Hematopoietic multipotent progenitor cell (in vitro differentiated cells): ENCODE data around the gene THAP6. TPM values are rescaled to one million over a fixed set of nuclear protein-coding genes. Genes with fewer than 3 reads are reported as not detected.
A peak's percentile ranks its signal among the peaks of the same experiment; 100 is the strongest.
"Not testable (repeated sequence)": the region's sequence is repeated elsewhere in the genome, so short reads cannot be mapped to it uniquely, and the experiment has no call there.

Experiments used
- DNase-seq, 3 donors: peaks; one replicate each; pipeline ENCODE4 v3.0.0-alpha.2; 2011 to 2015; ENCODE audit warnings: low read depth in 2 of 3, low spot score in 2 of 3
- total RNA-seq: library from RNA; depleted of rRNA; stranded (reverse); fragments of >200 nt; gene quantifications from one replicate; pipeline ENCODE4 v1.2.3, GENCODE V29; 2012

THAP6 gene, protein sequence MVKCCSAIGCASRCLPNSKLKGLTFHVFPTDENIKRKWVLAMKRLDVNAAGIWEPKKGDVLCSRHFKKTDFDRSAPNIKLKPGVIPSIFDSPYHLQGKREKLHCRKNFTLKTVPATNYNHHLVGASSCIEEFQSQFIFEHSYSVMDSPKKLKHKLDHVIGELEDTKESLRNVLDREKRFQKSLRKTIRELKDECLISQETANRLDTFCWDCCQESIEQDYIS
- total RNA-seq, result 7.3 TPM

DNA sequence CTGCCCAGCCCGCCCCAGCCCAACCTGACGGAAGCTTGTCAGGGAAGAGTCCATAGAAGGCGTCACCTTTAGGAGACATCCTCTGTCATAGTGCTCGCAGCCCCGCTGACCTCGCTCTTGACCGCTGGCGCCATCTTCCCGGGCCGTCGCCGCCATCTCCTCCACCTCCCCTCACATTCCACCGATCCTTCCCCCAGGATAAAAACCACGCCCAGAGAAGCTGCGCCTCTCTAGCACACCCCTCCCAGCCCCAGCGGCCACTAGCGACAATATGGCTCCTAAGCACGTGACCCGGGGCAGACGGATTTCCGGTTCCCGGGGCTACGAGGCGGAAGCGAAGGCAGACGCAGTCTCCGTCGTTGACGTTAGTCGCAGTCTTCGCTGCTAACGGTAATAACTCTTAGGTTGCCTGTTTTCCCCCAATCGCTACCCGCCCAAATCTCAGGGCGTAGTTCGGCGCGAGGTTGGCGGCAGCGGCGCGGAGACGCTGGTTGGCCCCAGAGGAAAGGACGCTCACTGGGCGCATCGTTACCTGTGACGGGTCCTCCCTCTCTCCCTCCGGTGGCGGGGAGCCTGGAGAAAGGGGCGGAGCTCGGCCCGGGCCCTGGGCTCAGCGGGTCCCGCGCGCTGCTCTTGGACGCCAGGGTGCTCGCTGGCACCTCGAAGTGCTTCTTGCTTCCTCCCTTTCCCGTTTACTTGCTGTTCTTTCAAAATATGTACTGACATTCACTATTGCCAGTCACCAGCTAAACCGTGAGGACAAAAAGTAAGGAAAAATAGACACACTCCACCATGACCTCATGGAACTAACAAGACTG, at the start of gene THAP6, which contains the start of gene RCHY1:
THAP6 (plus strand) TSS at position 343 of the 818 bp plus-strand sequence. CDS start 980 bp downstream, outside the sequence.
RCHY1 (minus strand) TSS at position 273 of the 818 bp plus-strand sequence; CDS start at position 156, 117 bp downstream.
- peak; percentile 87 to 96 (median 93) for DNase-seq

DNA sequence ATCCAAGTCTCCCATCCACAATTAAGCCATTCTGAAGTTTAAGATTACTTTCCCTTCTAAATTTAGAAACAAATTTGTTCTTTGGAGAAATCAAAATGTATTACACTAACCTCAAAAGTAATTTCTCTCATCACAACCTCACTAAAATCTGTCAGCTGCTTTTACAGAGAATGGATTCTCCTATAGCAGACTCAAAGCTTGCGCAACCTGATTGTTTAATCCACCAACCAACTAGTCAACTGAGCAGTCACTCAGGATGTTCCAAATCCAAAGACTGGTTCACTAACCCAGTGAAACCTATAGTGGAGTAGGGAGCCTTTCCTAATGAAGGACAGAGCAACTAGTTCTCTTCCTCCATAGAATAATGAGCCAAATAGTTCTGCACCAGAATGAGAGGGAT, 44.4 kb upstream of the THAP6 start:
- no peak for DNase-seq

DNA sequence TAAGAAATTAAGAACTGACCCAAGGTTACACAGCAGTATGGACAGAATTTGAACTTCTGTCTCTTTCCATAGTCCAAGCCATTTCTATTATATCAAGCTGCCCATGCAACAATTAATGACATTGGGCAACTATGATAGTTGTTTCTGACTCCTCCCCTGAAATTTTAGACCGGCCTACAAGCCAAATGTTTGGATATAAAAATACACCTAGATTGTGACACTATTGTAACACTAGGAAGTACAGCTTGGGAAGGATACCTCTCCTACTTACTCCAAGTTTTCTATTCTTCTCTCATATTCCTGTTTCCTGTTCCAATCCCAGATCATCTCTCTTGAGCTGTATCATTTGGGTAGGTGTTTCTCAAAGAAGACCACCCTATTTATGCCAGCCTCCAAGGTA, 43.5 kb upstream of the THAP6 start:
- no peak for DNase-seq

DNA sequence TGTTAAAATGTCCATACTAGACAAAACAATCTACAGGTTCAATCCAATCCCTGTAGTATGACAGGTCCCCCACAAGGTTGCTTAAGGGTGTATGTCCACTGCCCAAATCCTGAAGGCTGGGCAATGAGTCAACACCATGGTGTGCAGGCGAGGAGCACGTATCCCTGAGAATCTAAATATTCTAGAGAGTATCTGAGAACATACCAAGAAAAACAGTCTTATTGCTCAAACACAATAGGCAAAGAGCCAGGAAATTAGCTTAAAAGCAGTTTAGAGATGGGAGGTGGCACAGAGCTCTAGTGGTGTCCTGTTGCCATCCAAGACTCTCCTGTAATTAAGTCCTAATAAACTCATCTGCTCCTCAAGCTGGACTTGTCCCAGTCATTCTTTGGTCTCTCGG, 37.1 kb upstream of the THAP6 start:
- DNase-seq, result no peak

DNA sequence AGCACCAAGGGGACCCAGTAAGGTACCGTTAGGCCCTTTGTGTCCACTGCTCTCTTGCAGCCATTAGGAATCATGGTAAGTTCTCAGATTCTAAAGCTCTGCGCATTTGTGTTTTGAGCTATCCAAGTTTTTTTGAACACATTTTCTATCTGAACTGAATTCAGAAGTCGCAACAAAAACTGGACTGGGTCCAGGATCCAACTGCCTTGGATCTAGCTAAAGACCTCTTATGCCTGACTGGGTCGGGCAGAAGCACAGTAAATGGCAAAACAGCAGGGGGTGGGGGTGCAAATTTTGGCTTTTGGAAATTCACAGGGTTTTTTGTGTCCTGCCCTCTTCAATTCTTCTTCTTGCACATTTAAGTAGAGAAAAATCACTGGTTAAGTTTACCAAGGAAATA, 30.1 kb upstream of the THAP6 start:
- no peak for DNase-seq

DNA sequence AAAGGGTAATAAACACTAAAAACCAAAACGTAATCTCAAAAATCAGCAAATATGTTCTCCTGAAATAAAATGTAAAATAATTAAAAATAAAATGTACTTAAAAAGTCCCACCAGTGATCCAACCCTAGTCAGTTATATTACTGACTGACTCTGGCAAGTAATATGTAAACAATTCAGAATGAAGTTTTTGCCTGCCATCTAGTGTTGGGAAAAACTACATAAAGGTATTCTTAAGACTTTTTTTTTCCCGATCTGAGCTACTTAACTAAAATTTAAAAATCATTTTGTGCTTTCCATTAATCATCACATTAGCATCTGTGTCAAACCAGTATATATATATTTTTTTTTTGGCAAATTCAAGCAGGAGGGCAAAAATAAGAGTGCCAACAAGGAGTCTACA, 24.1 kb upstream of the THAP6 start:
- DNase-seq, result peak in 1 of 3 donors; percentile 33

DNA sequence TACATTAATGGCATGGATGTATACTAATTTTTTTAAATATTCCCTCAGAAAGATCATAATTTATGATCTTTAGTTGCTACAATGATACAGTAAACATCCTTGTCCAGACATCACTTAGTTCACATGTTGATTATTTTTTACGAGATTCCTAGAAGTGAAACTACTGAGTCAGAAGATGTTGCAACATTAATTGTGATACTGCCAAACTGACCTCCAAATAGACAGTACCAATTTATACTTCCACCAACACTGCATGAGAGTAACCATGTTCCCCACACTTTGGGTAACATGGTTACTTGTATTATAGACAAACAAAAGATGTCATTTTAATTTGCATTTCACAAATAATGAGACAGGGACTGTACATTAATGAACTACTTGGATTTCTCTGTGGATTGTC, 19.7 kb upstream of the THAP6 start:
- DNase-seq, result no peak

DNA sequence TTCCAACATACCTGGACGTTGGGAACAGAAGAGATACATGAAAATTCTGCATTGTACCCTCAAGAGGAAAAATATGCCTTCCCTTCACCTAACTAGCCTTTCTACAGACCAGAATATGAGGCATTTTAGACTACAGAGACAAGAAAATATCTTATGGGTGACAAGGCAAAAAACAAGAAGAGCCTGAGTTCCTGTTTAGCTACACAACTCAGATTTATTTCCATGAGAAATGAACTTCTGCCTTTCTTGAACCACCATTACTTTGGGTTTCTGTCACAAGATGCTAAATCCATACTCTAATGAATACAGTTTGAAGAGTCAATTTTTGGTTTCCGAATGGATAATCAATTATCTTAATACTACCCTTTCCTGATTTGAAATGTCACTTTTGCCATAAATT, 18.8 kb upstream of the THAP6 start:
- peak in 1 of 3 donors; percentile 18 for DNase-seq

DNA sequence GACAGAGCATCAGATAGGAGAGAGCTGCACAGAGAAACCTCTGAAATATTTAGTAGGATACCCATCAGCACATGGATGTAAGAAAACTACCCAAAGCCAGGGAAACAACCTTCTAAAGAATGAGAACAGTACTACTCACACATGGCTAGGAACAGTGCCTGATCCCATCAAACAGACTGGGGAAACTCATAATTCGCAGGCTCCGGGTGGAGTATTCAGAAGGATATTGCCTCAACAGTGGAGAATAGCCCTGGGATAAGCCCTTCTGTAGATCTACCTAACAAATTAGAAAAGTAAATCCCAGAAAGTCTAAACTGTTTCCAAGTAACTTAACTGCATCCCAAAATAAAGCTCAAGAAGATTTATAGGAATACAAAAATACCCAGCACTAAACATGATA, 17.9 kb upstream of the THAP6 start:
- DNase-seq, result no peak

DNA sequence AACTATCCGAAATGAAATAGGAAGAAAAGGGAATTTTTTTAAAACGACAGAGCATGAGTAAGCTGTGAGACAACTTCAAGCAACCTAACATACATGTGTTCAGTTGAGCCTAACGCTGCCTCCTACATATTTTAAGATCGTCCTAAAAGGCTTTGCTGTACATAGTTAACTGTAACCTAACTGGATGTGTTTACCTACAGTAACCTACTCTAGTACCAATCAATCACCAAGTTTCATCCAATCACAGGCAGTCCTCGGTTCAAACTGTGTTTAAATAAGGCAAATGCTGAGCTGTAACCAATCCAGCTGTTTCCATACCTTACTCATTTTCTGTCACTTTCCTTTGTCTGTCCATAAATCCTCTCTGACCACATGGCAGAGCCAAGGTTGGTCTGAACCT, 17.1 kb upstream of the THAP6 start:
- DNase-seq, result no peak

DNA sequence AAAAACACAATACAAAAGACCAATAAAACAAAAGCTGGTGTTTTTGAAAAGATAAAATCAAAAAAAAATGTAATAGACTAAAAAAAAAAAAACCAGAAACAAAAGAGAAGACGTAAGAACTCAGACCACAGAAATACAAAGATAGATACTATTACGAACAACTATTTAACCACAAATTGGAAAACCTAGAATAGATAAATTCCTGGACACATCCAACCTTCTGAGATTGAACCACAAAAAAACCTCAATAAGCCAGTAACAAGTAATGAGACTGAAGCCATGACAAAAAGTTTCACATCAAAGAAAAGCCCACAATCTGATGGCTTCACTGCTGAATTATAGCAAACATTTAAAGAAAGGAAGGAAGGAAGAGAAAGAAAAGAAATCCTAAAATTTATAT, 16.2 kb upstream of the THAP6 start:
- no peak for DNase-seq

DNA sequence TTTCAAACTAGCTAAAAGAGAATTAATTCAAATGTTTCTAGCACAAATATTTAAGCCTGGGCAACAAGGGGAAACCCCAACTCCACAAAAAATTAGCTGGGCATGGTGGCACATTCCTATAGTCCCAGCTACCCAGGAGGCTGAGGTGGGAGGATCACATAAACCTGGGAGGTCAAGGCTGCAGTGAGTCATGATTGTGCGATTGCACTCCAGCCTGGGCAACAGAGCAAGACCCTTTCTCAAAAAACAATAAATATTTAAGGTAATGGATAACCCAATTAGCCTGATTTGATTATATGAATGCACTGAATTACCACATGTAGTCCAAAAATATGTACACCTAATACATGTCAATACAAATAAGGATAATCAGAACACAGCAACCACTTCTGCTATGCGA, 14.4 kb upstream of the THAP6 start:
- DNase-seq, result no peak

DNA sequence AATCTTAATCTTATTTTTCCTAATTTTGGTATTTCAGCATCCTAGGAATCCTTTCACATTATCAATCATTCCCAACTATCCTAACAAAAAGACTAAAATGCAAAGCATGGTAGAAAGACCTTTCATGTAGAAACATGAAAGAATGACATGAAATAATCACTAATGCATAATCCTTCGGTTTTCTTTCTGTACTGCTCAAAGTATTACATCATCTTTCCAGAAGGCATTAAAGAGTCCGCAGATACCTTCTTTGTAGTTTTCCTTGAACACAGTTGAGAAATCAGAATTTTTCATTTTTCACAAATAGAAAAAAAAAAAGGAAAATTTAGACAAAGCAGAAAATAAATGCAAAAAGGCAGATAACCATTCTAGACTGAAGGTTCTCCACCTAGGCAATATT, 11.6 kb upstream of the THAP6 start:
- DNase-seq, result no peak

DNA sequence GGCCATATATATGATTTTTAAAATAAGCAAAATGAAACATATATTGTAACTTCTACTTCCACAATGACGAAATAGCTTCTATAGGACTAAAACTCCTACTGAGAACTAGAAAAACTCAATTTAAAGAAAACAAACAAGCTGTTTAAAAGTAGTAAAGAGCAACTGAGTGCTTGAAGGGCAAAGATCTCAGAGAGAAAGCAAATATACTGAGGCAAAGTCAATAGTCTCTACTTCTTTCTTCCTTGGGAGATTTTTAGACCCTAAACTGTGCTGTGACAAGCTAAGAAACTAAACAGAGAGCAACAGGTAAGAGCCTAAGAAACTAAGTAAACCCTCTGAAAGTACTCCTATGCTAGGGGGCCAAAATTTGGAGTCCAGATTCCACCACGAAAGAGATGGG, 8.6 kb upstream of the THAP6 start:
- no peak for DNase-seq

DNA sequence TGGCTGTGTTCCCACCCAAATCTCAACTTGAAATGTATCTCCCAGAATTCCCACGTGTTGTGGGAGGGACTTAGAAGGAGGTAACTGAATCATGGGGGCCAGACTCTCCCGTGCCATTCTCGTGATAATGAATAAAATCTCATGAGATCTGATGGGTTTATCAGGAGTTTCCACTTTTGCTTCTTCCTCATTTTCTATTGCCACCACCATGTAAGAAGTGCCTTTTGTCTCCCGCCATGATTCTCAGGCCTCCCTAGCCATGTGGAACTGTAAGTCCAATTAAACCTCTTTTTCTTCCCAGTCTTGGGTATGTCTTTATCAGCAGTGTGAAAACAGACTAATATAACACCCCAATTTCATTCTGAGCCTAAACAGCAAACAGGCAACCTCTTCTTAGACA, 4.7 kb upstream of the THAP6 start:
- DNase-seq, result not testable (repeated sequence)

DNA sequence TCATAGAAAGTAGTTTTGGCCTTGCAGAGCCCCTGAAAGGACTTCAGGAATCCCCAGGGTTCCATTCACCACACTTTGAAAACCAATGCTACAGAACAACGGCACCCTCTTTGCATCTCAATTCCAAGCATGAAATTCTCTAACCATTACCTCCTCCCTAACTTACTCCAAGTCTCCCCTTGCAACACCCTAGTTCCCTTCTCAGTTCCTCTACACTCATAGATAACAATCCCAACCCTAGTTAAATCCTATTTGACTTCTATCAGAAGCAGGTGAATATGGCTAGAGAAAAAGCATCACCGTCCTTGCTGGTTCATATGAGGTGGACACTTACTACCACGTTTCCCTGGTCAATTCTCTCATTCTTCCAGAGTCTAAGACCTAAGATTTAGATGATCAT, 2.4 kb upstream of the THAP6 start:
- DNase-seq, result no peak

DNA sequence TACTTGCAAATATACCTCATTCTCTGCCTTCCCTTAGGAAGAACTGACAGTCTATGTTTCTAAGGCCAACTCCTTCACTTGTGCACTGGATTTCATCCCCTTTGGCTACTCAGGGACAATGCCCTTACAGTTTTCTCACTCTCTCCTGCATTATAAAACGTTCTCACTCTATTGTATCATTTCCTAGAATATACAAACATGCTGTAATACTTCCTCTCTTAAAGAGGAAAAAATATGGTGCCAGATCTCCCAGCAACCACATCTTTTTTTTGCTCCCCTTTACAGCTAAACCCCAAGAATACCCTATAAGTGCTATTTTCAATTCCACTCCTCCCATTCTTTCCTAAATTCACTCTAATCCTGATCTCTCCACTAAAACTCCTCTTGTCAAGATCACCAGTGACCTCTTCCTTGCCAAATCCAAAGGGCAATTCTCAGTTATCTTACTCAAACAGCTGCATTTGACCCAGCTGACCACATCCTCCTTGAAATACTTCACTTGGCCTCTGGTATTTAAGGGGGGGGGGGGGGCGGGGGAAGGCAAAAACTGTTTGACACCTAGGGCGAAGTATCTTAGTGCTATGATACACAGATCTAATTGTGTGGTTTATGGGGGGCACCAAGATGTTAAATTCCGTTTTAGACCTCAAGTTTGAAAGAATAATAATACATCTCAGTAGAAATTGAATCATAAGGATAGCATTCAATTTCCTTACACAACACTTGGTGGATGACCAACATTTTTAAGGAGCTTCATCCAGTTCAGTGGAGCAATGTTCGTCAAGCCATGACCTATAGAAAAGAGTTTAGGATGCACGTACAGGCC, 1.7 kb upstream of the THAP6 start:
- peak in 2 of 3 donors; percentile 71 to 88 for DNase-seq

DNA sequence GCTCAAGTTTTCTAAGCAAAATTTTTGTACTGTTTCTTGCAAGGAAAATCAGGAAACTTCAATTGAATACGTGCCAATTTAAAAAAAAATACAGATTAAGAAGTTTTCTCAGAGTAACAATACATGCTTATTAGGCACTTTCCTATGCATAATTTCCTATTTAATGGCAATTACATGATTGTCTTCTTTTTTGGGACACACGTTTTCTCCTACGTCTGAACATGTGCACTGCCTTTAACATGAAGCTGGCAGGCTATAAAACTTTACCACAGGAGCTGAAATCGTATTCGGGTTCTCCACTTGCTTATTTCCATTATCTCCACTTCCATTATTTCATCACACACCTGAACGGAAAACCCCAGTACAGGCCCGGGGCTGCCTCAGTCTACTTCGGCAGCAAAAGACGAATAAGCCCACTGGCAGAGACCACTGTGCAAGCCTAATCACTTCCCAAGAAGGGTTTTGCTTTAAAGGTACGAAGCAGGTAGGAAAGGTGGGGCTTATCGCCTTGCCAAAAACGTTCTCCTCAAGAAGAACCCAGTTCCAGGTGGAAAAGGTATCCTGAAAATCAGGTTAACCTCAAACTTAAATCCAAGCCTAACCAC, 645 bp upstream of the THAP6 start:
- DNase-seq, result no peak

DNA sequence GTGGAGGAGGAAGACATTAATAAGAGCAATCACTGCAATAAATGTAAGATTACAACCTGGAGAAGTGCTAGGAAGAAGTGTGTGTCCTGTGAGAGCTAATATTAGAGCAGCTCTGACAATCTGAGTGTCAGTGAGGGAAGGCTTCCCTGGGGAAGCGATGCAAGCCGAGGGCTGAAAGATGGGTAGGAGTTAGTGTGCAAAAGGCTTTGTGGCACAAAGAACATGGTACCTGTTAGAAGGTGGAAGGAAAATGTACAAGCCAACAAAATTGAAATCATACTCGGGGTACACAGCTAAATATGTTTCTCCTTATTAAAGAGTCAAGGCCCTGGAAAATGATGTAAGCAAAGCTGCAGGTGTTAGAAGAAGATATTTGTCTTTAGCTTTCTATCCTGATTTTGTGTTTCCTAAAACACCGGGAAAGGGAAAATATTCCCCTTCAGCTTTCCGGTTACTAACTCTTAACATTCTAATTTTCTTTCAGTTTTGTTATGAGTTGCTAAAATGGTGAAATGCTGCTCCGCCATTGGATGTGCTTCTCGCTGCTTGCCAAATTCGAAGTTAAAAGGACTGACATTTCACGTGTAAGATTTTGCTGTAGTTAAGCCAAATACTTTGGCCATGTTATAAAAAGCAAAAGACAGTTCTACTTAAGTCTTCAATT, 808 bp downstream of the THAP6 start:
- peak in 1 of 3 donors; percentile 4 for DNase-seq

DNA sequence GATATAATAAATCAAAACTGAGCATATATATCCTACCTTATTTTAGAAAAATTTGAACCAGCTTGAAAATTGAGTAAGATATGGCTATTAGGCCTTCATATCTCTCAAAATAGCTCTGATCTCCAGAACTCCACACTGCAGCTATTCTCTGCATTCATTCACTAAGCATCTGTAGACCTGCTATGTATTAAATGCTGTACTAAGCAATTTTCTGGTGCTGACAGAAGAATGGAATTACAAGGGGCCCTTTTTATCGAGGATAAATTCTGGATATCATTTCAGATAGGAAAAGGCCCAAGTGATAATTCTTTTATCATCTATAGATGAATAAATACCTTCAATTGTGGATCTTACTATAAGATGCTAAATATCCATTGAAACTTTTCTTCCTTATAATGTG, 1.9 kb downstream of the THAP6 start:
- DNase-seq, result no peak
